ENCODE results near the gene PLPPR2.

GRCh38 chr19:11367528-11367927 is 12.3 kb downstream of the PLPPR2 start:
- no peak for TF ChIP-seq CTCF (IDR thresholded peaks at IDR 0.05)
- TF ChIP-seq ZFX (IDR thresholded peaks at IDR 0.05; ENCODE audit: borderline replicate concordance): no peak

Measured in 22Rv1 (cell line).